Breast epithelium (tissue), 4 donors: ENCODE results near the gene GPC3. TPM values are rescaled to one million over a fixed set of nuclear protein-coding genes. Genes with fewer than 3 reads are reported as not detected.

ENCODE experiments used
- DNase-seq, 2 donors: peaks; one replicate each; pipeline ENCODE4 v3.0.0-alpha.2; 2019; ENCODE audit warnings: low spot score in 2 of 2
- H3K27ac ChIP-seq, 2 donors: fragments of 200-600 bp; sonication (generic) in 1 of 2; one replicate each; pipeline ENCODE4 v1.5.1; 2016 to 2019; ENCODE audit warnings: mild to moderate bottlenecking in 1 of 2
- H3K27me3 ChIP-seq, 2 donors: fragments of 200-600 bp; sonication (generic) in 1 of 2; one replicate each; pipeline versions ENCODE4 v1.5.1 to v1.6.0; 2017 to 2019; ENCODE audit warnings: control low read depth in 1 of 2, mild to moderate bottlenecking in 1 of 2
- H3K36me3 ChIP-seq: fragments of 200-600 bp; one replicate; pipeline ENCODE4 v1.5.1; 2019
- H3K4me1 ChIP-seq, 2 donors: fragments of 200-600 bp; sonication (generic); one replicate each; pipeline ENCODE4 v1.5.1; 2016 to 2019; ENCODE audit warnings: control low read depth in 1 of 2
- H3K4me3 ChIP-seq, 3 donors: fragments of 200-600 bp; sonication (generic); 1 replicate in 2 of 3; 2 replicates in 1 of 3; pipeline ENCODE4 v1.5.1; 2016 to 2019; ENCODE audit warnings: mild to moderate bottlenecking in 3 of 3, moderate library complexity in 2 of 3
- H3K9me3 ChIP-seq, 2 donors: fragments of 200-600 bp; sonication (generic) in 1 of 2; one replicate each; pipeline ENCODE4 v1.5.1; 2016 to 2019; ENCODE audit warnings: control low read depth in 1 of 2
- POLR2A ChIP-seq: fragments of 450-650 bp; IDR thresholded peaks from one replicate; pipeline ENCODE4 v1.6.1; 2016; ENCODE audit warnings: antibody characterized with exemption, mild to moderate bottlenecking, moderate library complexity
- POLR2AphosphoS5 ChIP-seq, 3 donors: sonication (generic); formaldehyde crosslinking; IDR thresholded peaks; one replicate each; pipeline ENCODE4 v1.6.1; 2017; ENCODE audit warnings: antibody characterized with exemption in 3 of 3
- intact Hi-C: fragments of 100-400 bp; cut with DNase I; formaldehyde crosslinking; loops from one replicate; pipeline ENCODE4 v1.15.1; 2023; ENCODE audit warnings: low total_unique reads
- total RNA-seq, 3 donors: library from RNA; depleted of rRNA; stranded (reverse); fragments of >200 nt; gene quantifications; one replicate each; pipeline ENCODE4 v1.1.0, GENCODE V29; 2016
- TF ChIP-seq, protein P1 (sequence below), 3 donors: fragments of 450-650 bp; IDR thresholded peaks; one replicate each; pipeline ENCODE4 v1.5.1; 2016 to 2017; ENCODE audit warnings: antibody characterized with exemption in 3 of 3, mild to moderate bottlenecking in 3 of 3, moderate library complexity in 3 of 3

Gene GPC3
- total RNA-seq, 3 donors from 2014 or later, result 29.7 to 99.2 (median 89.1) TPM

DNA sequence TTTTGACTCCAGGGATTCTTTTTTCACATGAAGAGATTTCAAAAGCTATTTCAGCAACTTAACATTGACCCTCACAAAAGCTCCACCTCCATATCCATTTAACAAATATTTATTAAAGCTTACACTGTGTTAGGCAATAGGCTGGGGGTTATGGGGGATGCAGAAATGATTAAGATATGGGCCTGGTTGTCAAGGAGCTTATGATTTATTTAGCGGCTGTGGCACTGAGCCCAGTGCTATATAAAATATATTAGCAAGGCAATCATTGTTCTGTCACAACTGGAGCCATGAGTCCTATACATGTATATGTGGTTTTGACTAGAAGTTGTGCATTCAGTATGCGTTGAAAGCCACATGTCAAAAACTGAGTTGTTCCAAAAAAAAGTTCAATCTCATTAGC lies 131.1 kb downstream of the GPC3 start:
- H3K4me3 ChIP-seq, result no peak overlapping the region
- H3K27ac ChIP-seq, result no peak overlapping the region
- H3K9me3 ChIP-seq, result no peaks in the 10 kb centered on the region
- H3K27me3 ChIP-seq, result peaks cover 0 to 40% of the 10 kb centered on the region in 2 donors
- no peaks in the 10 kb centered on the region for H3K36me3 ChIP-seq
- intact Hi-C loops, result no loop called here
- TF ChIP-seq, protein P1, sequence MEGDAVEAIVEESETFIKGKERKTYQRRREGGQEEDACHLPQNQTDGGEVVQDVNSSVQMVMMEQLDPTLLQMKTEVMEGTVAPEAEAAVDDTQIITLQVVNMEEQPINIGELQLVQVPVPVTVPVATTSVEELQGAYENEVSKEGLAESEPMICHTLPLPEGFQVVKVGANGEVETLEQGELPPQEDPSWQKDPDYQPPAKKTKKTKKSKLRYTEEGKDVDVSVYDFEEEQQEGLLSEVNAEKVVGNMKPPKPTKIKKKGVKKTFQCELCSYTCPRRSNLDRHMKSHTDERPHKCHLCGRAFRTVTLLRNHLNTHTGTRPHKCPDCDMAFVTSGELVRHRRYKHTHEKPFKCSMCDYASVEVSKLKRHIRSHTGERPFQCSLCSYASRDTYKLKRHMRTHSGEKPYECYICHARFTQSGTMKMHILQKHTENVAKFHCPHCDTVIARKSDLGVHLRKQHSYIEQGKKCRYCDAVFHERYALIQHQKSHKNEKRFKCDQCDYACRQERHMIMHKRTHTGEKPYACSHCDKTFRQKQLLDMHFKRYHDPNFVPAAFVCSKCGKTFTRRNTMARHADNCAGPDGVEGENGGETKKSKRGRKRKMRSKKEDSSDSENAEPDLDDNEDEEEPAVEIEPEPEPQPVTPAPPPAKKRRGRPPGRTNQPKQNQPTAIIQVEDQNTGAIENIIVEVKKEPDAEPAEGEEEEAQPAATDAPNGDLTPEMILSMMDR (IDR thresholded peaks at IDR 0.05), result no peak
- TF ChIP-seq POLR2AphosphoS5 (IDR thresholded peaks at IDR 0.05), result no peak
- TF ChIP-seq POLR2A, result no peak
- no peak for DNase-seq
- no peaks in the 10 kb centered on the region for H3K4me1 ChIP-seq

DNA sequence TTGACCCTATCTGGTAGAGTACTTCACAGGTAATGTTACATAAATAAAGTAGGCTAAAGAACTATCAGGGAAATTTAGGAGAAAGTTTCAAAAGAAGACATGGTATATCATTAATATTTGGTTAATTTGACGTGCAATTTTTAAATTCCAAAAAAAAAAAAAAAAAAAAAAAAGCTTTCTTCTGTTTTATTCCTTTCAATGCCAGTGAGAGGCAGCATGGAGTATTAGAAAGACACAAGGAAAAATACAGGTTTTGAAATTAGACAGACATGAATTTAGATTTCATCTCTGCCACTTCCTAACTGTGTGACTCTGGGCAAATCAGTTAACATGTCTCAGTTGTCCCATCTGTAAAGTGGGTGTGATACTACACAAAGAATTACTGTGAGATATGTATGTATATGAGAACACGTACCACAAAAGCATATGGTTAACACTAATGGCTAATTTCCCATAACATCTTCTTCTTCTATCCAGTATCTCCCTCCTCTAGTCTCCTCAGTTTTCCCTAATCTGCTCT lies 132.5 kb downstream of the GPC3 start:
- Histone ChIP-seq H3K36me3 (no peaks in the 10 kb centered on the region), H3K4me3 (no peak overlapping the region), H3K9me3 (no peaks in the 10 kb centered on the region), H3K27ac (no peak overlapping the region), H3K4me1 (no peaks in the 10 kb centered on the region), H3K27me3 (peaks cover 0 to 38% of the 10 kb centered on the region in 2 donors)
- DNase-seq, result no peak
- intact Hi-C loops, result no loop called here
- TF ChIP-seq, protein P1 (IDR thresholded peaks at IDR 0.05), result no peak
- TF ChIP-seq POLR2A, result no peak
- TF ChIP-seq POLR2AphosphoS5 (IDR thresholded peaks at IDR 0.05), result no peak

DNA sequence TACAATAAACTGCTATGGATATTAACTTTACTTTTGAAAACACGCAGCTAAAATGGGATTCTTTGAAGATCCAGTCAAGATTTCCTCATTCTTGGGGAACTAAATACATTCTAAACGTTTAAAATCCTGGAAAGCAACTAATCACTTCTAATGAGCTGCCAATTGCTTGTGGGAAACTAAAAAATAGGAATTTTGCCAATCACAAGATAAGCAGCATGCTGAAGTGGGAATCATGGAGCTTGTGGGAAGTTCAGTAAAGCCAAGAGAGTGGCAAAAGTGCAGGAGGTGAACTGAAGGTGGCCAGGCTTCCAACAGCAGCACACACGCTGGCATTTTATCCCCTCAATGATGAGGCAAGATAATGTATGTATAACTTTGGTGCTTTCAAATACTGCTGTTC lies 133.0 kb downstream of the GPC3 start:
- TF ChIP-seq POLR2AphosphoS5 (IDR thresholded peaks at IDR 0.05) (no peak), POLR2A (no peak)
- TF ChIP-seq, protein P1 (IDR thresholded peaks at IDR 0.05), result no peak
- DNase-seq, result no peak
- Histone ChIP-seq H3K4me1 (no peaks in the 10 kb centered on the region), H3K36me3 (no peaks in the 10 kb centered on the region), H3K4me3 (no peak overlapping the region), H3K27ac (no peak overlapping the region), H3K27me3 (peaks cover 0 to 38% of the 10 kb centered on the region in 2 donors), H3K9me3 (no peaks in the 10 kb centered on the region)
- intact Hi-C loops, result no loop called here

DNA sequence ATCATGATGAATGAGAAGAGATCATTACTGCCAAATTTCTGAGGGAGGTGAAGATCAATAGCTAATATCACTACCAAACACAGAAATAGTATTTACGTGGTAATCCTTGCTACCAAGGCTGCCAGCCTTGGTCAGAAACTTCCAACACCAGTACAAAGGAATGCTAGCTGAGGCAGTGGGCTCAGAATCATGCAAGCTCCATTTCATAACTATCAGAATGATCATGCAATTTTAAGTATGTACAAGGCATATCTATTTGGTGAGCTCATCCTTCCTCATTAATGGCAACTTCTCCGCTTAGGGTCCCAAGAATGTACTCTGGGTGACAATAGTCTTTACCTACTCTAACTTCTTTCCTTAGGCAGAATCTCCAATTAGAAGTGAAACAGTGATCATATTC lies 135.0 kb downstream of the GPC3 start:
- H3K27me3 ChIP-seq, result peaks cover 0 to 32% of the 10 kb centered on the region in 2 donors
- TF ChIP-seq, protein P1 (IDR thresholded peaks at IDR 0.05), result no peak
- no peak for TF ChIP-seq POLR2A
- no peak for TF ChIP-seq POLR2AphosphoS5 (IDR thresholded peaks at IDR 0.05)
- DNase-seq, result no peak
- H3K4me1 ChIP-seq, result no peaks in the 10 kb centered on the region
- no peak overlapping the region for H3K27ac ChIP-seq
- H3K36me3 ChIP-seq, result no peaks in the 10 kb centered on the region
- intact Hi-C loops, result no loop called here
- no peaks in the 10 kb centered on the region for H3K9me3 ChIP-seq
- no peak overlapping the region for H3K4me3 ChIP-seq

DNA sequence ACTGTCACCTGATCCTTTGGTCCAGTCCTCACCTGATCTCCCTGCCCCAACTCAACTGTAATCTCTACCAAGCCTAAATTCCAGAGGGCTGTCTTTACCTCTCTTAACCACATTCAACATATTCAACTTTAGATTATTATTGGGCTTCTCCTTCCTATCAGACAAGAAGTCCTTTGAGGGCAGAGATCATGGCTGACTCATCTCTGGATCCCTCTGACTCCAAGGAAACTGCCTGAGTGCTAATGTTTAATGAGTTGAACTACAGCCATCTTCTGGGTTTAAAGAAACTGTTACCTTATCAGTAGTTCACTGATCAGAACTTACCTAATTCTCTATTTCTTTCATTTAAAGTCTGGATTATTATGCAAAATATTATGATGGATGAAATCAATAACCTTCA lies 135.7 kb downstream of the GPC3 start:
- H3K27me3 ChIP-seq, result peaks cover 0 to 39% of the 10 kb centered on the region in 2 donors

More for the DNA sequence above, 135.7 kb downstream of the GPC3 start:
- Histone ChIP-seq H3K27ac (no peak overlapping the region), H3K4me3 (no peak overlapping the region), H3K4me1 (no peaks in the 10 kb centered on the region), H3K36me3 (no peaks in the 10 kb centered on the region), H3K9me3 (no peaks in the 10 kb centered on the region)
- DNase-seq, result no peak
- intact Hi-C loops, result no loop called here
- TF ChIP-seq POLR2A, result no peak
- no peak for TF ChIP-seq POLR2AphosphoS5 (IDR thresholded peaks at IDR 0.05)
- TF ChIP-seq, protein P1 (IDR thresholded peaks at IDR 0.05), result no peak
